ENCODE results near the gene CLEC4E.
"Not testable (repeated sequence)": the region's sequence is repeated elsewhere in the genome, so short reads cannot be mapped to it uniquely, and the experiment has no call there.

CLEC4E gene

DNA sequence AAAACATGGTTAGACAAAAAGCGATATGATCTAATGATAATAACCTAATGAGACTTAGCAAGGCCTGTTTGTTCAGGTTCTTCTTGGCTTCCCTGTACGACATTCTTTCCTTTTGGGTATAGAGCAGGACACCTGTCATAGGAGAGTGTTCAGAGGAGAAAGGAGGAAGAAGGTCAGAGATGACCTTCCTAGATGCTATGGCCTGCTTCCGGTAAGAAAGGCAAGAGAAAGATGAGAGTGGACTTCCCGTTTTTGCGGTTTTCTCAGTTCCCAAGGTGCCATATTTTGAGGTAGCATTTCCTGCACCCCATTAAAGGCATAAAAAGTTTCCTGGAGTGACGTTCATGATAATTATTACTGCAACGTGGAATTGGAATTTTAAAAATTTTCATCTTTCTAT lies 8.7 kb downstream of the CLEC4E start:
- no peak for ATAC-seq

DNA sequence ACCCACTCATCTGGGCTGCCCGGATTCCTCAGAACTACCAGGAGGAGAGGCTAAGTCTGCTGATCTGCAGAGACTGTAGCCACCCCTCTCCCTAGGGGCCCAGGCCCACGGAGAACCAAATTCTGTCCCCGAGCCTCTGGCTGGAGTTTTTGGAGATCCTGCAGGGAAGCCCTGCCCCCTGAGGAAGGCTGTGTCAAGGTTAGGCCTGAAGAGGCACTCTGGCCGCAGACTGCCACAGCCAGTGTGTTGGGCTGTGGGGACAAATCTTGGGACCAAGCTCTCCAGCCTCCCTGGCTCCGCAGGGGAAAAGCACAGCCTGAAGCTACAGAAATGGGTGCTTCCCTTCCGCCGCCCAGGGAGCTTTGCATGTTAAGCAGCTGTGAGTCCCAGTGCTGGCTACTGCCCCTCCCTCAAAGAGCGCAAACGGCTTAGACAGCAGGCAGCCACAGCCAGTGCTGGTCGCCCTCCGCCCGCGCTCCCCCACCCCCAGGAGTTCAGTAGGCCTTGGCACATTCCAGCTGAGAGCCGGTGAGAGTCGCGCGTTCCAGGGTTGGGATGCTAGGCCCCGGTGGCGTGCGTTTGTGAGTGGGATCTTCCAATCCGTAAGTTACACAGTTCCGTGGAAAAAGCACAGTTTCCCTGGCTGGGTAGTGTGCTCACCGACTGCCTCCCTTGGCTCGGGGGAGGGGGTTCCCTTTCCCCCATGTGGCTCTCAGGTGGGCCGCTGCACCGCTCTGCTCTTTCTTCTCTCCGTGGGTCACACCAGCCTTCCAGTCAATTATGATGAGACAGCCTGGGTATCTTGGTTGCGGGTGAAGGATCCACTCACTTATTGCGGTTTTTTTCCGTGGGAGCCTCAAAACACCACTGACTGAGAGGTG lies 13.2 kb downstream of the CLEC4E start:
- ATAC-seq, result no peak

DNA sequence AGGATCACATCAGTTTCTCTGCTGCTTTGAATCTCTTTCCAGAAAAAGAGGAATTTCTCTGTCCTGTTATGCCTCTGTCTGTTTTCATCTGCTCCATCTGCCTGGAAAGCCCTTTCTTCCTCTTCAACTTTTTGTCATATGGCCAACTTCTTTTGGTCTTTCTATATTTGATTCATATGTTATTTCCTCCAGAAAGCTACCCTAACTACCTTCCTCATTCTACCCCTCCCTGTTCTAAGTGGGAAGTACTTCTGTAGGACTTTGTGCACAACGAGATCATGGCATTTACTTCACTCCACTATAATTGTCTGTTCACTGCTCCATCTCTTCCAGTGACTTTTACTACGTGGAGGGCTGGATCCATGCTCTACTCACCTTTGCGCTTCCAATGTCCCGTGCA lies 21.5 kb downstream of the CLEC4E start:
- no peak for ATAC-seq

DNA sequence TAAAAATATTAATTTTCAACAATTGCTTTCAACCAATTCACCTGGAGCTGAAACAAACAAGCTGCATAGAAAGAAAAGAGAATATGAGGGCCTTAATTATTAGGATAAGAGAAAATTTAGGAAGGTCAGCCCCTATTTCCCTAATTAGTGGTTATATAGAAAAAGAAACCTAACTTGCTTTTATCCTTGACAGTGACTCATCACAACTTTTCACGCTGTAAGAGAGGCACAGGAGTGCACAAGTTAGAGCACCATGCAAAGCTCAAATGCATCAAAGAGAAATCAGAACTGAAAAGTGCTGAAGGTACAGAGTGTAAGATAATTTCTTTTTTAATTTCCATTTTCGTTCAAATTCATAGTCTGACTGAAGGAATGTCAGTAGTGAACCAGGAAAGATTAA lies 22.7 kb downstream of the CLEC4E start:
- ATAC-seq, result no peak

DNA sequence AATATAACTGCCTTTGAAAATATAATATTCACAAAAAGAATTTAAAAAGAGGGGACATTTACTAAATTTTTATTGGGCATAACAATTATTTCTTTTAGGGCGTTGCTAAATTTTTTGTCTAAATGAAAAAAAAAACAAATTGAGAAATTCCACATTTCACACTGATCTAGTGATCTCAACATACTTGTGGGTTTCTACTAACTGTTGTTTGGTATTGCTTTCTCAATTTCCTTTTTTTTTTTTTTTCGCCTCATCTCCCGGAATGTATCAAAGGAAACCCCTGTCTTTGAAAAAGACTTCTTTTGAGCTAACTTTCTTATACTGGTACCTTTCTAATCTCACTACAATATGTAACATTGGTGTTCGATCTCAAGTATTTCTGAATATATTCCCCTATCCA lies 27.4 kb downstream of the CLEC4E start, which contains the start of gene CLEC4D:
TSS of gene CLEC4D (plus strand) at position 248 of the 400 bp plus-strand sequence. CDS start 230 bp downstream, outside the sequence.
- no peak for ATAC-seq

DNA sequence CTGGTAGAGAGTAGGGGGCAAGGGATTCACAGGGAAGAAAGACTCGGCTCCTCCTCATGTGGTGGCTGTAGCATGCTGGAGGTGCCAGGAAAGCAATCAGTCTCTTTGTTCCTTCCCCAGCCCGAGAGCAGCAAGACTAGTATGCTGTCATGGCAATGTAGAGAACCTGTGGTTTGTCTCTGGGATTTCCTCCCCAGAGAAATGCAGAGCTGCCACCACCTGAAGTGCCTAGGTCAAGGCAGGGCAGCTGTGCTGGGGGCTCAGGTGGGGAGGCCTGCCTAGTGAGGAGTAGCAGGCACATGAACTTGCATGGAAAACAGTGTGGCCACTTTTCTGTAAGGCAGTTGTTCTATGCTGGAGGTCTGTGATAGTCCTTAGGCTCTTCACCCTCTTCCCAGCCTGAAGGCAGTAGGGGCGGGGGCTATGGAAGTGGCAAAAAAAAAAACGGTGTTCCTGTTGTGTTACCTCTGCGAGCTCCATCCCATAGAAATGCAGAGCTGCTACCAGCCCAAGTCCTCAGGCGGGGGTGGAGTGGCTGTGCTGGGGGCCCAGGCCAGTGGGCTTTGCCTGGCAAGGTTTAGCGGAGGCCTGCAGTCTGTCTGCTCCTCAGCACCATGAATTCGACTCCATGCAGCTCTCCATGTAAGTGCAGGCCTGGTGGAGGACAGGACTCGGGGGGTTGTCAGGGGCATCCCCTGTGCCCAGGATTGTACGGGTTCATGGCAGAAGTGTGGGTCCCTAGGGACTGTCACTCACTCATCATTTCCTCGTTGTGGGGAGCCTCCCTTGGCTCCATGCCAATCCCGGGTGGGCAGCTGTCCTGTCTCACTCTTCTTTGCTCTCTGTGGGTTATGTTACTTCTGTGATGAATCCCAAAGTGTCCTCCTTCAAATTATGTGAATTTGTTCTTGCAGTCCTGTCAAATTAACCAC lies 31.5 kb downstream of the CLEC4E start:
- no peak for ATAC-seq

DNA sequence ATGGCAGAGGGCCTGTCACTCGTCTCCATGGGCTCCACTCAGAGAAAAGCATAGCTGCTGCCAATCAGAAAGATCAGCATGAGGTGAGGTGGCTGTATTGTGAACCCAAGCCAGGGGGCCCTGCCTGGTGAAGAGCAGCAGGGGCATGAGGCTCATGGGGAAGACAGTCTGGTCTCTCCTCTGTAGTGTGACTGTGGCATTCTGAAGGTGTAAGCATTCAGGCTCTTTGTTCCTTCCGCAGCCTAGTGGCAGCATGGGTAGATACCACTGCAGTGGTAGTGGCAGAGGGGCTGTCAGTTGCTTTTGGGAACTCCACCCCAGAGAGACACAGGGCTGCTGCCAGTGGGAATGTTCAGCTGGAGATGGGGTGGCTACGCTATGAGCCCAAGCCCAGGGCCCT lies 32.5 kb downstream of the CLEC4E start:
- ATAC-seq, result no peak

DNA sequence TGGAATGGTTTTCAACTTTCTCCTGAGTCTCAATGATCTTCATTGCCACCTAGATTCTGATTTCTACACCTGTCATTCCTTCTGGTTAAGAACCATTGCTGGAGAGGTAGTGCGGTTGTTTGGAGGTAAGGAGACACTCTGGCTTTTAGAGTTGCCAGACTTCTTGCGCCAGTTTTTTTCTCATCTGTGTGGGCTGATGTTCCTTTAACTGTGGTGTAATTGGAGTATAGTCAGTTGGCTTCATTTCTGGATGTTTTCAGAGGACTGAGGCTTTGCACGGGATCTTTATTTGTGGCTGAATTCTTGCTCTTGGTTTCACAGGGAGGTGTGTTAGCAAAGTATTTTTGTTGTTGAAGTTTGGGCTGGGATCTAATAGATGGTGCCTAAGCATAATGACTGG lies 33.1 kb downstream of the CLEC4E start:
- ATAC-seq, result no peak

DNA sequence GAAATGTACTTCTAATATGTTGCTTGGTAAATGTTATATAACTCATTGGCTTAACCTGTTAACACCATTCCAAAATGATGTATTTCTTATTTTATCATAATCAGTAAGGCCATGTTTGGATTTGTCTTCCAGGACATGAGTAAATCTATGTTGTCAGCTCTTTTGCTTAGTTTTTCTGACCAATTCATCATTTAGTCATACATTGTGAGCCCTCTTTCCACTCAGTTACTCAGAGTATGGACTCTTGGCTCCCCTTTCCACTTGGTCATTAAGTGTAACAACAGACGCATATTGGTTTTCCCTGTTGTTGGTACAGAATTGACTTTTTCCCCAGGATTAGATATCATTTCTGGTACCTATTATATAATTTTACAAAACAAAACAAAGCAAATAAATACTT lies 36.4 kb downstream of the CLEC4E start:
- no peak for ATAC-seq

DNA sequence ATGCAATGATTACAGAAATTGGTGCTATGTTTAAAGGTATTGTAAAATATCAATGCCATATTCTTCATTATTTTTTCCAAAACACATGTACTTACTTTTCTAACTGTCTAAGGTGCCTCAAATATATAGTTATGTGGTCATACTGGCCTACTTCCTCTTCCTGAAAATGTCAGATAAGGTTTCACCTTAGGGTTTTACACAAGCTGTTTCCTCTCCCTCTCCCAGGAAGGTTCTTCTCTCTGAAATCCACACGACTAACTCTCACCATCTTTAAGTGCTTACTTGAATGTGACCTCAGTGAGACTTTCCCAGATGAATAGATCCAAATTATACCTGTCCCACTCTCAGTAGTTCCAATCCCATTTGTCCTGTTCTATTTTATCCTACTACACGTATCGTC lies 39.0 kb downstream of the CLEC4E start:
- no peak for ATAC-seq

DNA sequence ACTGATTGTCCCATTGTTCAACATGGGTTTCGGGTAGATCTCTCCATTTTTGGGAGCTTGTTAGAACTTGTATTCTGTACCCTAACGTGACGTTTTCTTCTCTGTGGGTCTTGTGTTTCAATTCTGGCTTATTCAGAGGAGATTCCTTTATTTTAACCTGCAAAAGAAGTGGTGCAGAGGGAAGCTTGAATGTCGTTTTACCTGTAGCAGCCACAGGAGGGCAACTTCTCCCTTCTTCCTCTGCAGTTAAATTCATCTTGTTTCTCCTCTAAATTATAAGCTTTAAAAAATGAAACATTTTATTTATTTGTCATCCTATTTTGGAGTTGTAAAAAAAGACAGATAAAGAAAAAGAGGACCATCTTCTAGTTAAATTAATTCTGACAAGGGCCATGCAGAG lies 41.1 kb downstream of the CLEC4E start:
- ATAC-seq, result no peak

DNA sequence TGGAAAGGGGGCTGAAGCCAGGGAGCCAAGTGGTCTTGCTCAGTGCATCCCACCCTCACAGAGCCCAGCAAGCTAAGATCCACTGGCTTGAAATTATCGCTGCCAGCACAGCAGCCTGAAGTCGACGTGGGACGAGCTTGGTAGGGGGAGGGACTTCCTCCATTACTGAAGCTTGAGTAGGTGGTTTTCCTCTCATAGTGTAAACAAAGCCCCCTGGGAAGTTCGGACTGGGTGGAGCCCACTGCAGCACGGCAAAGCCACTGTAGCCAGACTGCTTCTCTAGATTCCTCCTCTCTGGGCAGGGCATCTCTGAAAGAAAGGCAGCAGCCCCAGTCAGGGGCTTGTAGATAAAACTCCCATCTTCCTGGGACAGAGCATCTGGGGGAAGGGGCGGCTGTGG lies 44.6 kb downstream of the CLEC4E start:
- not testable (repeated sequence) for ATAC-seq

DNA sequence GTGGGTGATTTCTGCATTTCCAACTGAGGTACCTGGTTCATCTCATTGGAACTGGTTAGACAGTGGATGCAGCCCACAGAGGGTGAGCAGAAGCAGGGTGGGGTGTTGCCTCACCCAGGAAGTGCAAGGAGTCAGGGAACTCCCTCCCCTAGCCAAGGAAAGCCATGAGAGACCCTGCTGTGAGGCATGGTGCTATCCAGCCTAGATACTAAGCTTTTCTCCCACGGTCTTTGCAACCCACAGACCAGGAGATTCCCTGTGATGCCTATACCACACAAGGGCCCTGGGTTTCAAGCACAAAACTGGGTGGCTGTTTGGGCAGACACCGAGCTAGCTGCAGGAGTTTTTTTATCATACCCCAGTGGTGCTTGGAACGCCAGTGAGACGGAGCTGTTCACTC lies 45.0 kb downstream of the CLEC4E start:
- not testable (repeated sequence) for ATAC-seq

DNA sequence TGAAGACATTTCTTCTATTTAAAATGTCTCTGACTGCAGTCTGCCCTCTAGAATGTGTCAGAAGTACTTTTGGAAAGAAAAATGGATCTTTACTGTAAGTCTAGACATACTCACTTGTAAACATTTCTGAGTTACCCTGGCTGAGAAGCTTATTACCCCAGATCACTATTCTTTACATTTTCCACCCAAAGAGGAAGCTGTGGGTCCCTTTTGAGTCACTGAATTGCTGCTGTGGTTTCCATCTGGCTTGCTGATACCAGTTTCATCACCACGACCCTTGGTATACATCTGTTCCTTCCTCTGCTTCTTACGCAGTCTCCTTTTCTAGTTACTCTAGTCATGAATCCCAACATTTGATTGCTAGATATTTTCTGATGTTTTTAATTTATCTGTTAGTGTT lies 47.6 kb downstream of the CLEC4E start:
- peak; percentile 94 to 98 for ATAC-seq

DNA sequence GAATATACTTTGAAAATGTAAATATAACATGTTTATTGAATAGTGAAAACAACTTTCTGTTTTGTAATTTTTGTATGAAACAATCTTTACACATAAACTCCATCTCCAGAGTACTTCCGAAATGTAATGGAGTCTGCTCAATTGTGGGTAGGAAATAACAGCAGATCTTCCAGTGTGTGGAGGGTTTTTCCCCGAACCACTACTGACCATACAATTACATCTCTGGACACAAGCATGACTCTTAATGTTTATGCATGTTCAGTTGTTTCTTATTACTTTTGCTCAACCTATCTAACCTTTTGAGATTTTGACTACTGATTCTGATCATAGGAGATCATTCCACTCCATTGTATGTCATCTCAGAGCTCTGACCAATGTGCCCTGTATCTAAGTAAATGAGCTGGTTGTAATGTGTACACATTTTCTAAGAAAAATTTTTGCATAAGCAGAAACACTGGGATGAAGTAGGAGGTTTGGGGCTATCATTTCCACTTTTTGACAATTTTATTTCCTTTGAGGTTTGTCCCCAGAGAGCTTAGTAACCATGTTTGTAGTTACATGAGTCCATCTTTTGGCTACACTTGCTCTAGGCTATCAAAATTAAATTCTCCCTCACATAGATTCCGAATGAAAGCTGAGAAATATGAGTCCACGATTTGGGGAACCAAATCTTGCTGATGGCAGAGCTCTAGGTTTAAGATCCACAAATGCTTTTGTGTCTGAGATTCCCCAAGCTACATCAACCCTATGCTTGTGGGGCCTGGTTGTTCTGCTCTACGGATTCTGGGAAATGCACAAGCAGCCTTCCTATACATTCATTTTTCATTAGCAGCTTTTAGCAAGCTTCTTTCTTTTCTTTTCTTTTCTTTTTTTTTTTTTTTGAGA lies 48.8 kb downstream of the CLEC4E start:
- no peak for ATAC-seq
